GM19463 (cell line): ENCODE results near the gene DGKB.

ENCODE experiments used
- ATAC-seq: cut with Tn5 transposase; IDR thresholded peaks from one replicate; pipeline ENCODE4 v1.9.1; 2021; ENCODE audit warnings: mild to moderate bottlenecking, moderate library complexity; ENCODE audit not compliant: unreplicated experiment

The DGKB gene

DNA sequence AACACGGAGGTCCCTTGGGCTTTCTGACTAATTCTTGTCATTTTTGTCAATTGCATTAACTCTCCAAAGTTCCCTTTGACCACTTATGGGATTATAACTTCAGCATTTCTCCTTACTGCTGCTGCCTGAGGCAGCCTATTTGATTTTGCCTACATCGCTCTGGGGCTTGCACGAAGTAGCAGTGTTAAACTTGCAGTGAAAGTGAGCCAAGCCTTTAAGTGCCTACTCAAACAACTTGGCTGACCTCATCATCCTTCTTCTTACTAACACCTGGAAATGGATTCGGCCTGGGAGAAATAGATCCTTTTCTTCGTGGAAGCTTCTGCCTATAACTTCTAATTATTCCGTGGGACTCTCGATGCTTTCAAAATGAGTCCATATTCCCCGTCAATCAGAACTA is 76.6 kb downstream of the DGKB start:
- ATAC-seq, result no peak

DNA sequence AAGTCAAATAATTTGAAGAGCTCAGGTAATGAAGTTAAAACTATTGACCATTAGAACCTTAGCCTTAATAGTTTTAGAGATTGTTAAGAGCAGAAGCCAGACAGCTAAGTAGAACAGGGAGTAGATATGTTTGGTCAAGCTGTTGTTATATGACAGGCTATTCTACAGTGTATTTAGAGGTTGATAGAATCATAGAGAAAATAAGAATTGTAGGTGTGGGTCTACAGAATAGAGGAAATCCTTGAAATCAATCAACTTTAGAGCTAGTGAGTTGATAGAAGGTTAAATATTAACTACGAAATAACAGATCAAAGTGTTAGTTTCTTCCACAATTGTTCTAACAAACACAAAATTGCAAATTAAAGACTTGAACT is 80.1 kb downstream of the DGKB start:
- no peak for ATAC-seq

DNA sequence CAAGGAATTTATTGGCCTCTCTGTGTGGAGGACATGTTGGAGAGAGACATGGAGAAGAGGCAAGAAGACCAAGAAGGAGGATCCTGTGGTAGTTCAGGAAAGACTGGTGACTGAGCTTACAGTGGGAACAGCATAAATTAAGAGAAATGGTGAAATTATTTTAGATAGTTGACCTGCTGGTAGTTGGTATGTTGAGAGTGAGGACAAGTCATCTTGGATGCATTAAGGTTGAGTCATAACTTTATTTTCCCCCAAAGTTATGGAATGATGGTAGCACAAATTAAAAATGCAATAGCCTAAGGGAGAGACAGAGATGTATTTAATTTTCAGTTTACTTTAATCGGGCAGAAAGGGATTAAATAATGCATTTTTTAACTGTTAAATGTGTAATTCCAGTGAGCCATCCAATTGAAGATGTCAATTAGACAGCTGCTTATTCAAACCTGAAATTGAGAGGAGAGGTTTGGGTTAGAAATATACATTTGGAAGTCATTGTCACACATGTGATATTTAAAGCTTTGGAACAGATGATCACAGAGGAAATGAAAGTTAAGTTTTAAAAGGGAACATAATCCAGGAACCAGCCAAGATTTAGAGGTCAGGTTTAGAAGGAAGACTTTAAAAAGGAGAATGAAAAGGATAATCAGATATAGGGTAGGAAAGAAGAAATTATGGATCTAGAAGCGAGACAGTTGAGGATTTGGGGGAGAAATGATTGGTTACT is 80.6 kb downstream of the DGKB start:
- no peak for ATAC-seq

DNA sequence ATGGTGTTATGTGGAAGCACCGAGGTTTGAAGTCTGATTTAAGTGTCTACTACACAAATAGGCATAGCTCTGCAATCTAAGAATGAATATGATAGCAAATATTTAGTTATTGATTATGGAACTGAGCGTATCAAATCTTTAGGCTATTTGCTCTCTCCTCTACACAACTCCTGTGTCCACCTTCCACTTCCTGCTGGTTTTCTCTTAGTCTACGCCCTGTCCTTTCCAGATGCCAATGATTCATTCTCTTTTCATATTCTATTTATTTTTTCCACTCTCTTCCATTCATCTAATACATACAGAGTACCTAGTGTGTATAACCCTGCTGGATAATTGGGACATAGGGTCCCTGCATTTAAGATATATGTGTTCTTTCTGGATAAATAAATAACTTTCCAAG is 83.7 kb downstream of the DGKB start:
- no peak for ATAC-seq

DNA sequence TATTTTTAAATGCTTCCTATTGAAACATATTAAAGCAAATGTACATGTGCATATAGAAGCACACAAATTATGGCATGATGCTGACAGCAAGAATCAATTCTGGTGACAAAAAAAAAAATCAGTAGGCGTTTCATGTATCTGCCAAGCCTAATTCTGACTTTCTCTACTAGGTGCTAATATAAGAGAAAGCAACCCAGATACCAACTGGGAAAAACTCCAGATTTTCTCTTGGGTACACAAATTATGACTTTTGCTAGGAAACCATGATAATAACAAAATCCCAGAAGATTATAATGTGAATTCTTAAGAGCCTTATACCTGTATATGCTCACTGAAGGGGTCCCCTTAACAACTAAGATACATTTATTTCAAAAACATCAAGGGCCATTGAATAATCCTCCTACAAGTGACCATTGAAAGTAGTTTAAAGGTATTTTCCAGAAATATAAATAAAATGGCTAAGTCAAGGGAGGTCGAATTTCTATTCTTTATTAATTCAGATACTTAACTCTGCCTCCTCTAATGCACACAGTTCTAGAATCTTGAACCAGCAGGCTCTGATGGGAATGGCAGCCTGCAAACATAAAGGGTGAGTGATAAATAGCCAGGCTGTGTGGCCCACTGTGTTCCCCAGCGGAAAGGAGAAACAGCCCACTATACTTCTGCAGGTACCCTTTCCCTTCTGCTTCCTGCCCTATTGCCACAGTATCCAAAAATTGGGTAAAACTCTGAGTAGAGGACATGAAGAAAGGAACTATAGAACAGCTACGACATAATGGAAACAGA is 84.5 kb downstream of the DGKB start:
- ATAC-seq, result no peak

DNA sequence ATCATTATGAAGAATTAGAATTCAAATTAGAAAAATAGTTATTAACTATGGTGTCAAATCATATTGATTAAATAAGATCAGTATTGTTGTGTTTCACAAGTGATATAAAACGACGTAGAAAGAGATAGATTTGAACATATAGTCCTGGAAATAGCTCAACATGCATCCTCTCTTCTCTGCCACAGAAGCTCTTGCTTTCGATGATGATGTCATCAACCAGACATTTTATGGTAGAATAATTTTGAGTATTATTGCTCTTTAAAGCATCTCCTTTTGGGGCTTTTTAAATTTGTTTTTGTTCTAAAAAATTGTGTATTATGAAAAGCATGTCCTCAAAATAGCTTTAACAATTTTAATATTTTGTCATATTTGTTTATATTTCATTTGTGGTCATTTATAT is 95.0 kb downstream of the DGKB start:
- no peak for ATAC-seq

DNA sequence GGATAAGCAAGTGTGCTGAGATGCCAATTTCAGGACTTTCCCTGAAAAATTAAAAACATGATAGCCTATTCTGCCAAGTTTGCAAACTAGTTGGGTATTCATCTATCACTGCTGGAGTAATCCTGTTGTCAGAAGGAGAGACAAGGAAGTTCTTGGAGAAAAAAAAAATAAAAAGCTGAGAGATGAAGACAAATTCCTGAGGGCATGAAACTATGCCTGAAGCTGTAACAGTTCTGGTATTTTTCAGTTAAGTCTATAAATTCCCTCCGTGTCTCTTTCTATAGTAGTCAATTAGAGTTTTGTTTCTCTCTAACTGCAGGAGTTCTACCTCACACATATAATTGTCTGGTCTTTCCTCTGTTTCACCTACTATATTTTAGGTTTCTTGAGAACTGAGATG is 95.7 kb downstream of the DGKB start:
- ATAC-seq, result no peak

DNA sequence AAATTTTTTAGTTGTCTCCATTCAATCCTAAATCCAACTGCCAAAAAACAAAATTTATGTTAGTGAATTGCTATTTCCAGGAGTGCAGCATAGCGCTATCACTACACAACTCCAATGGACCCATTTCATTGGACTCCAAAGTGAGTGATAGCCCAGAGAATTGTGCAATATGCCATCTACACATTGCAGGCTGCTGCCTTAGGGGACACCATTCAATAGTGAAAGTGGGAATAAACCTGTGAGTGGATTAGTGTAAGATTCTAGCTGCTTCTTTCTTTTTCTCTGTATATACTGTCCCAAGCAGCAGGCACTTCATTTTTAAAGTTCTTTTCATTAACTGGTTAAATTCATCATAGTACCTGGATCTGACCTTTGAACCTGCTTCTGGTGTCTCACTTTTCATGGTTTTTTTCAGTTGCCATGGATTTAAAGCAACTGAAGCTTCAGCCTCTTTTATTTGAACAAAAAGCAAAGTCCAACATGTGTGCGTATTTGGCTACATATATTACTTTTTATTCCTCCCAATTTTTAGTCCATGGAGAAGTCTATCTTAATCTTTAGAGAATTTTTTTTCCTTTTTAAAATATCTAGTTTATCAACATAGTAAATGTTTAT is 97.3 kb downstream of the DGKB start:
- ATAC-seq, result no peak

DNA sequence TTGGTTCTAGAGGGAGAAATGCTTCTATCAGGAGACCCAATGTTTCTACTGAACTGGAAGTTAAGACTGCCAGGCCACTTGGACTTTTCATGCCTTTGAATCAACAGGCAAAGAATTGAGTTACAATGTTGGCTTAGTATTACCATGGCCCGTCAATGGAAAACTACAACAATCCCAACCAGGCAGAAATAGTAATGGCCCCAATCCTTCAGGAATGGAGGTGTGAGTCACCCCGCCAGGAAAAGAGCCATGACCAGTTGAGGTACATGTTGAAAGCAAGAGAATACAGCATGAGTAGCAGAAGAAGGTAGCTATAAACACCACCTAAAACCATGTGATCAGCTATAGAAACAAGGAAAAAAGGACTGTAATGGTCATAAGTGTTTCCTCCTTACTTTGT is 101.9 kb downstream of the DGKB start:
- no peak for ATAC-seq

DNA sequence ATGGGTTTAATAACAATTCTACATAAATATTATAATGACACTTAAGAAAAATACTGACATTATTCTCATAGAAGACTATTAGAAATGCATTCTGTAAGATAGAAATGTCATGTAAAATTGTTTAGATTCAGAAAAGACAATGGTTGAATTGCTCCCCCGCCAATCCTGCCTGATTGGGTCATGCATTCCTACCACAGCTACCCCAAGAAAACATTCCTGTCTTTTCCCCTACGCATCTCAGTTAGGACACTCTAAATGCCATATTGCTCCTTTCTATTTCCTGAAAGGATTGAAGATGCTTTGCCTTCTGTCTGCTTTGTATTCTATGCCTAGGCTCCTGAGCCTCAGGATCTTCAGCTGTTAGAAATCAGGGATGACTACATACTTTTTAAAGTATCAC is 109.4 kb downstream of the DGKB start:
- ATAC-seq, result no peak

DNA sequence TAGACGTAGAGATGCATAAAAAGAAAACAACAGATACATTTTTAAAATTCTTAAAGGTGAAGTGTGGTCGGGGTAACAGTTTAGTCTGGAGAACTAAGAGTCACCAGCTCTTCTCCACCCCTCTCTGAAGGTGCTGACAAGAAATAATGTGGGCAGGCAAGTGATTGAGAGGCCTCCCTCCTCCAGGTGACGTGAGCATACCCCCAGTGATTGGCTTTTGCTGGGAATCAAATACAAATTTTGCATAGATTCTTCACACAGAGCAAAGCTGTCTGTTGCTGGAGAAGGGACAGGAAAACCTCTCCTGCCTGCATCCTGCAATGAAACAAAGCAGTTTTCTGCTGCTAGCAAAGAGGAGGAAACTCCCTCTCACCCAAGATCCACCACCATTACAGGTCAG is 115.0 kb downstream of the DGKB start:
- ATAC-seq, result no peak

DNA sequence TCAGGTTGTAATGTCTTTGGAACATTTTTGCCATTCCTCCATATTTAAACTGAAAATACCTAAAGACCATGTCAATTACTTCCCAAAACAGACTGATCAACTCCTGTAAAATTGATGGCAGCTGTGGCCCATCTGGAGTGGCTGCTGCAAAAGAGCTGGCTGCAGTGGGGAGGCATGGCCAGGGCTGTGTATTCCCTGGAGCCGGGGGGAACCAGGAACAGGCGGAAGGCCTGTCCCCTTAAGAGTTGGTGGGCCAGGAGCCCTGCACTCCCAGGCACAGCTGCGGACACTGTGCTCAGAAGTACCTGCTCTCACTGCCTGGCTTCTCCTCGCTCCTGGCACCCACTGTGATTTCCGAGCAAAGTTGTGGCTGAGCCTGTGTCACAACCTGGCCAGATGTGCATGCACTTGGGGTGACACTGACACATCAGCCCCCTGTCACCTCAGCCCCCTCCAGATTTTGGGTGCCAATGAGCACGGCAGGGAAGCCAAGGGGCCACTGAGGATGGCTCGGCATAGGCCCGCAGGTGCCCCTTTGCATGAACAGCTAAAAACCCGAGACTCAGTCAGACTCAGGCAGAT is 116.1 kb downstream of the DGKB start:
- no peak for ATAC-seq

DNA sequence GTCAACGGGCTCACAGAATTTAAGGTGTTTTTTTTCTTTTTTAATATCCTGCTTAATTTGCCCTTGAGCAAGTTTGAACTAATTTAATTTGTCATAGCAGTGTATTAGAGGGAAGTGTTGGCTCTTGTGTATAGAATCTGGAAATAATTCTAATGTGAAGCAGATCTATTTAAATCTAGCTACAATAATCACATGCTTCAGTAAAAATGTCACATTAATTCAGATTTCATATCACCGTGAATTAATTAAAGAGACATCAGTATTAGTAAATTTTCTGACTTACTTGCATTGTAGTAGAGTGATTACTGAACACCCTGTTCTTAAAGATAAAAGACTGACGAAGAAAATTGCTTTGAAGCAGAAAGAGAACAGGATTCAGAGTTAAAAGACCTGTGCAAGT is 124.7 kb downstream of the DGKB start:
- ATAC-seq, result no peak

DNA sequence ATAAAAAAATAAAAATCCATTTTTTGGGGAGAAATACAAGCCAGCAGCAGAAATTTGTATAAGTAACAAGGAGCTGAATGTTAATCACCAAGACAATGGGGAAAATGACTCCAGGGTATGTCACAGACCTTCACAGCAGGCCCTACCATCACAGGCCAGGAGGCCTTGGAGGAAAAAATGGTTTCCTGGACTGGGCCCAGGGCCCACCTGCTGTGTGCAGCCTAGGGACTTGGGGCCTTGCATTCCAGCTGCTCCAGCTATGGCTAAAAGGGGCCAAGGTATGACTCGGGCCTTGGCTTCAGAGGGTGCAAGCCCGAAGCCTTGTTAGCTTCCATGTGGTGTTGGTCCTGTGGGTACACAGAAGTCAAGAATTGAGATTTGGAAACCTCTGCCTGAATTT is 126.3 kb downstream of the DGKB start:
- ATAC-seq, result no peak

DNA sequence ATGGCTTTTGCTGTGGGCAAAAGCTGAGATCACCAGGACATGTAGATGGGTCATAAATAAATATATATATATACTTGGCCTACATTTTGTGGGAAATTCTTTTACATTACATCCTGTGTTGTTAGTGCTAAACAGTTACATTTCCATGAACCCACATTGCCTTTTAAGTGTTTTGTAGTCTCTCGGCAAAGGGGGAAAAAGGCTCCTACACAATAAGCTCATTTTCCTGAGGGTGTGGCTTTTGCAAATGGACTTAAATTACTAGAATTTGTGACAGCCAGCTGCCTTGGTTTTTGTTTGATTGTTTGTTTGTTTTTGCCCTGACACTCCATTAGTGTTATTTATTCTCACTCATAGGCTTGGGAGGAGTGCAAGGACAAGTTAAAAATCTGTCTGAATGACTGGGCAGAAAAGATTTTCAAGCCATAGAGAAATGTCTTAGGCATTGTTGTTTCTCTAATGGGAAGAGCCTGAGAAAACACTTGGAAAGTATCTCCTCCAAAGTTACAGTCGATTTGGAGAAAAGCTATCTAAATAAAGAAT is 128.8 kb downstream of the DGKB start:
- no peak for ATAC-seq

DNA sequence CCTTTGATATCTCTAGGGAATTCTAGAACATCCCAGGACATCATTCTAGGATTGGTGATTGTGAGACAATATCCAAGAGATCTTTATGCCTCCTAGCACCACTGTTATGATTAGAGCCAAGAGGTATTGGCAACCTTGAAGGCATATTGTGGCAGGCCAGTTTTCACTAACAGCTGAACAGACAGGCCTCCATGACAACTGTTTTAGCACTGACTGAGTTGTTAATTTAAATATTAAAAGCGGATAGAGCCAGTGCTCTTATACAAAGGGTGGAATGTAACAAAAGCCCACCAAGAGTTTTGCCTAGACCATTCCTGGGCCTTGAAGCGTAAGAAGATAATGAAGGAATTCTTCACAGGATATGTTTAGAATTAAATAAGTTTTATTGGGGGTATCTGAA is 131.9 kb downstream of the DGKB start:
- no peak for ATAC-seq

DNA sequence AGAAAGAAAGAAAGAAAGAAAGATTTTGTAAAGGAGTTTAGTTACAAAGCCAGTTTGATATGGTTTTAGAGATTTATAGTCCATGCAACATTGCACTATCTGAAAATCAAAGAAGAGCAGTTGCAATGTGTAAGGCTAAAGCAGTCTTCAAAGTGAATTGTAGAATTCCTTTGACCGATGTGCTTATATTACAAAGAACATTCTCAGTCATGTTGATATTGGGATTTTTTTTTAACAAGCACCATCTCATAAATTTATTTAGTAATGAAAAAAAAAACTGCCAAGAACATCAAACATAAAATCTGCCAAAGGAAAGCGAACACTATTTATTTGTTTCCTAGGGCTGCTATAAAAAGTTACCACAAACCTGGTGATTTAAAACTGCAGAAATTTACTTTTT is 133.3 kb downstream of the DGKB start:
- ATAC-seq, result no peak

DNA sequence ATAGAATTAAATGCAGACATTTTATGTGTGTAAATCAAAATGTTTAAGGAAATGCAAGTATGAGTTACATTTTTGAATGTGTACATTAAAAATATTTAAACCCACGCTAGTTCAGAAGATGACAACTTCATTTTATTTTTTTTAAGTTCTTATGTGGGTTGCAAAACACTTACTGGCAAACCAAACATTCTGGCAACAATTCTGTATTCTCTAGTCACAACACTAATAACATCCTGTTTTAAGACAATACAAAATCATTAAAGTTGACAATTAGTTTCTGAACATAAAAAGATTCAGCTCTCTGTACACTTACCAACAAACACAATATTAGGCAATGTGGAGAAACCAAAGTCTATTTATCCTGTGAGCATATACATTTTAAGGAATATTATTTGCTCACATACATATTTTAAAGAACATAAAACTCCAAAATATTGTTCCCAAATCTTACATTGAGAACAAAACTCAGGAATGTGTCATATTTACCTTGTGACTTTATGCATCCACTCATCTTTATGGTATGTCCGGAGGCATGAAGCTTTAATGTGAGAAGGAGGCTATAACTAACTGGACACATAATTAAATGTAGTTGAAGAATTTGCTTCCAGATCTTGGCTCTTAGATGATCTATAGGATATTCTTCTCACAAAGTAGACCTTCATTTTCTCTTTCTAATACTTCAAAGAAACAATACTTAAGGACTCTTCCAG is 134.7 kb downstream of the DGKB start:
- ATAC-seq, result no peak

DNA sequence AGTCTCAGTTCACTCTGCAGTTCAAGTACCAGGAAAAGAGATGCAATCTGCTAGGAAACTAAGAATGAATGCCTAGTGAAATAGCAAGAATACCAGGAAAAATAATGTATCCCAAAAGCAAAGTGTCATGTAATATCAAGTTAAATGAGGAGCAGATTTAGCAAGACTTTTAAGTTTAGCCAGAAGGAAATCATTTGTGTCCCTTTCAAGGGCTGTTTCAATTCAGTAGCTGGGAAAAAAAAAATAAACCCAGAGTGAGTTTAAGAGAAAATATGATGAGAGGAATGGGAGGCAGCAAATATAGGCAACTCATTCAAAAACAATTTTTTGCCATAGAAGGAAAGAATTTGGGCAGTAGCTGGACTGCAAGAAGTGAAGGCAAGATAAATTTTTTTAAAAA is 135.8 kb downstream of the DGKB start:
- no peak for ATAC-seq

DNA sequence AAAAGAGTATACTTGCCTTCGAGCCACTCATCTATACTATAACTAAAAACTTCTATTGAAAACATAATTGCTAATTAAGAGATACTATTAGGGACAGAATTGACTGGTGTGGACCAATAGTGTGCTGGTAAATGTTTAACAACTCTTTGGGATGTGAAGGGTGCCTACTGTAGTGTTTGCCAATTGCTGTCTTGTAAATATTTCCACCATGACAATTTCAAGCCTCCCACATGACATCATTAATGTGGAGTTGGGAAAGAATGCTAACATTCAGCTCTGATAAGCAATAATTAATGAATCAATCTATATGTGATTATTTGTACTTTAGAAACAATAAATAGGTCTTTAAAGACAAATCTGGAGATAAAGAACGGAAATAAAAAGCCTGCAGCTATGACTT is 136.8 kb downstream of the DGKB start:
- ATAC-seq, result no peak

DNA sequence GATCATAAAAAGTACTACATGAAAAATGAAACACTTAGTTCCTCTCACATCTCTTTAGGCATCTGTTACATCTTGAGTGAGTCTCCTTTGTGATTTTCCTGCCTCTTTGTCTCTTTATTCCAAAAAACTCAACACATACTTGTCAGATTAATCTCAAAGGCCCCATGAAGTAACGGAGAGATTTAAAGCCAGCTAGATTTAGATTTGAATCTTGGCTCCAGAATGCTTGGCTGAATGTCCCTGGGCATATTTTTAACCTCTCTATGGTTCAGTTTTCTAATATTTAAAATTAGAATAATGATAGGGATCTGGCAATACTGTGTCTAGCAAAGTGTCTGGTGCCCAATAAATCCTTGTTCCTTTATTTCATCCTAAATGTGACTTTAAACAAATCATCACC is 140.0 kb downstream of the DGKB start:
- ATAC-seq, result no peak
